Endothelial cell of umbilical vein (primary cell): ENCODE data around the gene ACAD9. TPM values are rescaled to one million over a fixed set of nuclear protein-coding genes. Genes with fewer than 3 reads are reported as not detected.
A peak's percentile ranks its signal among the peaks of the same experiment; 100 is the strongest.

Experiments used
- BruUV-seq: library from RNA; stranded (reverse); fragments of 400-500 nt; replicated peaks from 2 replicates; lab custom pipeline; 2021; lab: Mats Ljungman, UMichigan
- CTCF ChIA-PET: fragments of 300-600, 350-600 bp; sonication (Branson Sonifier 250); formaldehyde crosslinking; loops from one replicate; lab custom pipeline; 2021; ENCODE audit warnings: antibody characterized with exemption, inconsistent platforms; lab: Charles Lee
- POLR2A ChIA-PET: fragments of 300-600, 350-600 bp; sonication (Branson Sonifier 250); formaldehyde crosslinking; loops from one replicate; lab custom pipeline; 2021; ENCODE audit warnings: antibody characterized with exemption, inconsistent platforms; lab: Charles Lee
- DNase-seq: peaks from one replicate; pipeline ENCODE4 v3.0.0-alpha.2; 2011; ENCODE audit warnings: low read depth, low spot score
- FAIRE-seq: peaks from 2 replicates; lab custom pipeline; 2011; peaks lifted over from hg19 to GRCh38; lab: Jason Lieb, UNC
- H2AFZ ChIP-seq: 2 replicates; pipeline ENCODE4 v1.6.0; 2012; ENCODE audit warnings: low read depth, low read length, control low read depth, inconsistent platforms
- H3K27ac ChIP-seq: 2 replicates; pipeline ENCODE4 v1.5.1; 2011; ENCODE audit warnings: low read depth, mild to moderate bottlenecking, control low read depth, low read length, moderate library complexity; ENCODE audit not compliant: insufficient read depth
- H3K27me3 ChIP-seq, 2 experiments: 2 replicates each; pipeline versions ENCODE4 v1.6.0 to v1.6.1; 2011; ENCODE audit warnings: low read length in 2 of 2, mixed read lengths in 1 of 2; ENCODE audit not compliant: control insufficient read depth in 2 of 2, insufficient read depth in 2 of 2
- H3K36me3 ChIP-seq, 2 experiments: 2 replicates in 1 of 2; 3 replicates in 1 of 2; pipeline ENCODE4 v1.5.1; 2011; ENCODE audit warnings: low read length in 2 of 2, mild to moderate bottlenecking in 1 of 2, moderate library complexity in 1 of 2; ENCODE audit not compliant: control insufficient read depth in 2 of 2, insufficient read depth in 2 of 2; ENCODE audit errors: extremely low read depth in 1 of 2
- H3K4me1 ChIP-seq: 3 replicates; pipeline ENCODE4 v1.5.1; 2011; ENCODE audit warnings: mild to moderate bottlenecking, low read length; ENCODE audit not compliant: control insufficient read depth, insufficient read depth; ENCODE audit errors: extremely low read depth
- H3K4me2 ChIP-seq: 2 replicates; pipeline ENCODE4 v1.6.1; 2011; ENCODE audit warnings: low read length, control low read depth, mixed read lengths; ENCODE audit not compliant: insufficient read depth
- H3K4me3 ChIP-seq, 3 experiments: fragments of 200-600 bp in 1 of 3; sonication (generic), shearing (Covaris generic) in 1 of 3; replicated peaks in 1 of 3; 2 replicates each; pipeline ENCODE4 v1.5.1; 2011 to 2016; ENCODE audit warnings: control low read depth in 3 of 3, low read length in 3 of 3, mild to moderate bottlenecking in 2 of 3, inconsistent platforms in 1 of 3, low read depth in 1 of 3, moderate library complexity in 1 of 3; ENCODE audit not compliant: insufficient read depth in 1 of 3
- H3K79me2 ChIP-seq: 2 replicates; pipeline ENCODE4 v1.6.0; 2012; ENCODE audit warnings: low read length, inconsistent platforms; ENCODE audit not compliant: control insufficient read depth, insufficient read depth
- H3K9ac ChIP-seq: replicated peaks from 2 replicates; pipeline ENCODE3; 2011; ENCODE audit warnings: low read length, control low read depth; ENCODE audit not compliant: insufficient read depth; ENCODE audit errors: extremely low read depth
- H3K9me1 ChIP-seq: replicated peaks from 3 replicates; pipeline ENCODE4 v1.6.0; 2011; ENCODE audit warnings: mild to moderate bottlenecking, low read length; ENCODE audit not compliant: control insufficient read depth, insufficient read depth; ENCODE audit errors: extremely low read depth
- H3K9me3 ChIP-seq: replicated peaks from 2 replicates; pipeline ENCODE4 v1.5.1; 2012; ENCODE audit warnings: low read length, inconsistent platforms; ENCODE audit not compliant: control insufficient read depth, insufficient read depth
- H4K20me1 ChIP-seq: replicated peaks from 2 replicates; pipeline ENCODE3; 2011; ENCODE audit warnings: mild to moderate bottlenecking, low read length; ENCODE audit not compliant: control insufficient read depth, insufficient read depth; ENCODE audit errors: extremely low read depth
- CTCF ChIP-seq, 2 donors: IDR thresholded peaks; 1 replicate in 1 of 2; 2 replicates in 1 of 2; pipeline ENCODE4 v1.5.1; 2011; ENCODE audit warnings: low read length in 2 of 2, mild to moderate bottlenecking in 2 of 2, moderate library complexity in 2 of 2, control low read depth in 1 of 2, inconsistent platforms in 1 of 2, low read depth in 1 of 2; ENCODE audit not compliant: insufficient read depth in 1 of 2; ENCODE audit errors: extremely low read depth in 1 of 2
- EZH2 ChIP-seq: IDR thresholded peaks from 2 replicates; pipeline ENCODE4 v1.6.1; 2012; ENCODE audit warnings: borderline replicate concordance, low read depth, mild to moderate bottlenecking, moderate library complexity, low read length, inconsistent platforms; ENCODE audit not compliant: severe bottlenecking
- FOS ChIP-seq: IDR thresholded peaks from 2 replicates; pipeline ENCODE4 v1.6.1; 2011; ENCODE audit warnings: mild to moderate bottlenecking, low read length, moderate library complexity, borderline replicate concordance; ENCODE audit not compliant: insufficient read depth
- GATA2 ChIP-seq: IDR thresholded peaks from 2 replicates; pipeline ENCODE4 v1.7.0; 2011; ENCODE audit warnings: low read depth, mild to moderate bottlenecking, moderate library complexity, mixed read lengths, low read length; ENCODE audit not compliant: insufficient read length, insufficient read depth
- JUN ChIP-seq: IDR thresholded peaks from 2 replicates; pipeline ENCODE4 v1.6.1; 2011; ENCODE audit warnings: borderline replicate concordance, low read depth; ENCODE audit not compliant: insufficient read length, insufficient read depth
- MAX ChIP-seq: IDR thresholded peaks from 2 replicates; pipeline ENCODE4 v1.6.1; 2011; ENCODE audit not compliant: insufficient read depth, insufficient read length
- MYC ChIP-seq: IDR thresholded peaks from one replicate; pipeline ENCODE4 v1.6.1; 2011; ENCODE audit warnings: mild to moderate bottlenecking, low read depth, low read length
- POLR2A ChIP-seq: IDR thresholded peaks from 2 replicates; pipeline ENCODE4 v1.6.1; 2012; ENCODE audit warnings: low read depth, mild to moderate bottlenecking, control low read depth, low read length
- POLR2AphosphoS5 ChIP-seq: IDR thresholded peaks from 2 replicates; pipeline ENCODE4 v1.6.1; 2012; ENCODE audit warnings: low read depth, mild to moderate bottlenecking, control low read depth, low read length, moderate library complexity; ENCODE audit not compliant: insufficient read depth
- dilution Hi-C: fragments of 300-500 bp; cut with MboI; formaldehyde crosslinking; loops from one replicate; pipeline ENCODE4 v1.15.0; 2019; ENCODE audit warnings: low sequenced_read_pairs; ENCODE audit not compliant: extremely low pct_ligation_motif_present
- intact Hi-C: fragments of 100-400 bp; cut with micrococcal nuclease; formaldehyde crosslinking; loops from one replicate; pipeline ENCODE4 v1.10.0; 2022
- polyA plus RNA-seq, 4 experiments: library from polyadenylated mRNA; depleted of rRNA in 3 of 4; stranded (reverse) in 3 of 4; unstranded in 1 of 4; fragments of >200 nt; gene quantifications; 2 replicates each; pipeline versions ENCODE4 v1.2.1 to v1.2.3, GENCODE V29; 2011 to 2012; ENCODE audit warnings: missing spikeins in 1 of 4
- total RNA-seq: library from RNA; stranded (reverse); gene quantifications from 2 replicates; pipeline ENCODE4 v1.2.3, GENCODE V29; 2021

The ACAD9 gene
- total and polyA plus RNA-seq, 2 donors (not counting 3 experiments of a cell fraction or from before 2014, with no cell fraction given) = 58.6 to 65.8 TPM

- Histone ChIP-seq H3K9me1 (no peaks in the 10 kb centered on the region), H3K4me2 (no peak overlapping the region), H3K27ac (no peak overlapping the region), H3K36me3 (no peaks in the 10 kb centered on the region), H3K9ac (no peak overlapping the region), H3K4me1 (no peaks in the 10 kb centered on the region), H3K4me3 (no peak overlapping the region), H3K9me3 (peaks cover 5% of the 10 kb centered on the region), H3K79me2 (no peaks in the 10 kb centered on the region), H2AFZ (no peak overlapping the region), H4K20me1 (no peaks in the 10 kb centered on the region), H3K27me3 (no peaks in the 10 kb centered on the region)
- BruUV-seq = no TSS peak
- intact Hi-C loops = no loop called here
- FAIRE-seq (no peak), DNase-seq (peak; percentile 9)
- ChIA-PET CTCF (no interaction called here), POLR2A (no interaction called here)
- TF ChIP-seq JUN (no peak), GATA2 (no peak)
- dilution Hi-C loops = no loop called here
Observed at GRCh38 chr3:128854475-128854874, 24.9 kb upstream of the ACAD9 start.

- no peaks in the 10 kb centered on the region for H3K79me2 ChIP-seq
- no TSS peak for BruUV-seq
- intact Hi-C loops = no loop called here
- no peaks in the 10 kb centered on the region for H3K9me1 ChIP-seq
- ChIA-PET POLR2A (no interaction called here), CTCF (interaction anchor here (0.9 to 1.4 kb wide), 2 partner anchors 60 to 187 kb away, joined by 3 to 4 read pairs; no protein-coding TSS in a partner anchor)
- peaks cover 6% of the 10 kb centered on the region for H3K9me3 ChIP-seq
- H3K4me2 ChIP-seq = no peak overlapping the region
- no peaks in the 10 kb centered on the region for H3K27me3 ChIP-seq
- no peaks in the 10 kb centered on the region for H3K4me1 ChIP-seq
- H2AFZ ChIP-seq = no peak overlapping the region
- no peaks in the 10 kb centered on the region for H3K36me3 ChIP-seq
- H3K27ac ChIP-seq = no peak overlapping the region
- no peaks in the 10 kb centered on the region for H4K20me1 ChIP-seq
- TF ChIP-seq EZH2 (no peak), JUN (no peak), MAX (no peak), POLR2AphosphoS5 (no peak), POLR2A (no peak), CTCF (IDR thresholded peaks at IDR 0.05; ENCODE audit: extremely low read depth in 1 of 2, insufficient read depth in 1 of 2, low read depth in 1 of 2, low read length in 2 of 2) (no peak), GATA2 (no peak), MYC (no peak), FOS (no peak)
- dilution Hi-C loops = no loop called here
- no peak for DNase-seq
- H3K9ac ChIP-seq = no peak overlapping the region
- no peak for FAIRE-seq
- no peak overlapping the region for H3K4me3 ChIP-seq
Observed at GRCh38 chr3:128855569-128855968, 23.9 kb upstream of the ACAD9 start.
